ENCODE measurements around the gene ZCCHC2.

Gene ZCCHC2

DNA sequence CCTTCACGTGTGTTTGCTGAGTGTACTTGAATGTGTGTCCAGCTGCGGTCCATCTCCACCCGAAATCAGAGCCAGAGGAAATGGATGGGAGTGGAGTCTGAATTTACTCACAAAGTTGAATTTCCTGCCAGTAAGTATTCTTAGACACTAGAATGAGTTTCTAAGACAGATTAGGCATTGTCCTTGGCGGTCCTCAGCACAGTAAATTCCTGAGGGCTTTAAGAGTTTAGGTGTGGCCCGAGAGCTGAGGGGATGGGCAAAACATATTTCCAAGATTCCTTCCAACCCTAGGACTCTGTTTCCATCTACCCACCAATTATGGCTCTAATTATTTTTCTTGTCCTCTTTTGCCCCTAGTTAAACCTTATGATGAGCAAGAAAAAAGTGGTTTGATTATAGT lies 102.2 kb downstream of the ZCCHC2 start:
- H3K4me3 ChIP-seq (replicated peaks; ENCODE audit: low read depth, low read length), result no peak overlapping the region
- TF ChIP-seq, protein P1, sequence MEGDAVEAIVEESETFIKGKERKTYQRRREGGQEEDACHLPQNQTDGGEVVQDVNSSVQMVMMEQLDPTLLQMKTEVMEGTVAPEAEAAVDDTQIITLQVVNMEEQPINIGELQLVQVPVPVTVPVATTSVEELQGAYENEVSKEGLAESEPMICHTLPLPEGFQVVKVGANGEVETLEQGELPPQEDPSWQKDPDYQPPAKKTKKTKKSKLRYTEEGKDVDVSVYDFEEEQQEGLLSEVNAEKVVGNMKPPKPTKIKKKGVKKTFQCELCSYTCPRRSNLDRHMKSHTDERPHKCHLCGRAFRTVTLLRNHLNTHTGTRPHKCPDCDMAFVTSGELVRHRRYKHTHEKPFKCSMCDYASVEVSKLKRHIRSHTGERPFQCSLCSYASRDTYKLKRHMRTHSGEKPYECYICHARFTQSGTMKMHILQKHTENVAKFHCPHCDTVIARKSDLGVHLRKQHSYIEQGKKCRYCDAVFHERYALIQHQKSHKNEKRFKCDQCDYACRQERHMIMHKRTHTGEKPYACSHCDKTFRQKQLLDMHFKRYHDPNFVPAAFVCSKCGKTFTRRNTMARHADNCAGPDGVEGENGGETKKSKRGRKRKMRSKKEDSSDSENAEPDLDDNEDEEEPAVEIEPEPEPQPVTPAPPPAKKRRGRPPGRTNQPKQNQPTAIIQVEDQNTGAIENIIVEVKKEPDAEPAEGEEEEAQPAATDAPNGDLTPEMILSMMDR (IDR thresholded peaks at IDR 0.05; ENCODE audit: low read depth, low read length, missing control alignments), result no peak
- DNase-seq (ENCODE audit: extremely low read depth, low read depth), result no peak
